Naive thymus-derived CD4-positive, alpha-beta T cell (primary cell): ENCODE results near the gene PHB1. TPM values are rescaled to one million over a fixed set of nuclear protein-coding genes. Genes with fewer than 3 reads are reported as not detected.
A peak's percentile ranks its signal among the peaks of the same experiment; 100 is the strongest.

Source experiments
- ATAC-seq: fragments of 150-1000 bp; cut with Tn5 transposase; 2 replicates; pipeline ENCODE4 v1.10.0; 2021; ENCODE audit warnings: mild to moderate bottlenecking, moderate library complexity
- CTCF ChIA-PET: fragments of 350-600 bp; sonication (Branson Sonifier 250); formaldehyde crosslinking; loops from one replicate; lab custom pipeline; 2021; ENCODE audit warnings: antibody characterized with exemption; lab: Charles Lee
- POLR2A ChIA-PET: fragments of 350-600 bp; sonication (Branson Sonifier 250); formaldehyde crosslinking; loops from one replicate; lab custom pipeline; 2021; ENCODE audit warnings: antibody characterized with exemption, inconsistent platforms; lab: Charles Lee
- DNase-seq, 9 donors: peaks; one replicate each; pipeline versions ENCODE4 v3.0.0 to v3.0.0-alpha.2; 2020 to 2022; ENCODE audit warnings: mixed read lengths in 1 of 9
- H3K27ac ChIP-seq: one replicate; pipeline ENCODE4 v1.7.0; 2013; ENCODE audit warnings: mild to moderate bottlenecking, low read depth, low read length, moderate library complexity
- H3K27me3 ChIP-seq, 2 donors: one replicate each; pipeline ENCODE4 v1.7.0; 2013; ENCODE audit warnings: low read length in 2 of 2, mild to moderate bottlenecking in 2 of 2, moderate library complexity in 2 of 2; ENCODE audit not compliant: control insufficient read depth in 2 of 2, insufficient read depth in 2 of 2
- H3K36me3 ChIP-seq, 3 experiments: 1 replicate in 2 of 3; 2 replicates in 1 of 3; pipeline ENCODE4 v1.7.0; 2013; ENCODE audit warnings: low read length in 3 of 3, mild to moderate bottlenecking in 3 of 3, moderate library complexity in 1 of 3; ENCODE audit not compliant: insufficient read depth in 3 of 3, control insufficient read depth in 2 of 3
- H3K4me1 ChIP-seq, 2 donors: one replicate each; pipeline ENCODE4 v1.7.0; 2013; ENCODE audit warnings: low read length in 2 of 2, mild to moderate bottlenecking in 2 of 2, moderate library complexity in 1 of 2; ENCODE audit not compliant: control insufficient read depth in 2 of 2, insufficient read depth in 2 of 2
- H3K4me3 ChIP-seq: 2 replicates; pipeline ENCODE4 v1.7.0; 2013; ENCODE audit warnings: mild to moderate bottlenecking, low read length
- H3K9me3 ChIP-seq, 3 experiments: 1 replicate in 2 of 3; 2 replicates in 1 of 3; pipeline ENCODE4 v1.7.0; 2013; ENCODE audit warnings: low read length in 3 of 3; ENCODE audit not compliant: control insufficient read depth in 2 of 3
- H3K27ac Mint-ChIP-seq, 9 donors: one replicate each; pipeline ENCODE4 v1.8.0; 2020 to 2022; ENCODE audit warnings: mixed read lengths in 9 of 9, mild to moderate bottlenecking in 8 of 9, moderate library complexity in 5 of 9, inconsistent platforms in 2 of 9
- H3K27me3 Mint-ChIP-seq, 5 donors: one replicate each; pipeline ENCODE4 v1.8.0; 2021 to 2022; ENCODE audit warnings: mixed read lengths in 5 of 5, mild to moderate bottlenecking in 1 of 5
- H3K36me3 Mint-ChIP-seq, 5 donors: one replicate each; pipeline ENCODE4 v1.8.0; 2020 to 2022; ENCODE audit warnings: mixed read lengths in 5 of 5, mild to moderate bottlenecking in 3 of 5, inconsistent platforms in 1 of 5
- H3K4me1 Mint-ChIP-seq, 7 donors: one replicate each; pipeline ENCODE4 v1.8.0; 2020 to 2022; ENCODE audit warnings: mixed read lengths in 7 of 7, mild to moderate bottlenecking in 3 of 7, inconsistent platforms in 1 of 7
- H3K4me3 Mint-ChIP-seq, 10 donors: one replicate each; pipeline ENCODE4 v1.8.0; 2020 to 2022; ENCODE audit warnings: mild to moderate bottlenecking in 10 of 10, mixed read lengths in 10 of 10, moderate library complexity in 6 of 10, inconsistent platforms in 2 of 10
- H3K9me3 Mint-ChIP-seq, 11 donors: one replicate each; pipeline ENCODE4 v1.8.0; 2020 to 2022; ENCODE audit warnings: mixed read lengths in 11 of 11, mild to moderate bottlenecking in 4 of 11, inconsistent platforms in 1 of 11, moderate library complexity in 1 of 11
- intact Hi-C, 2 donors: fragments of 100-400 bp; cut with micrococcal nuclease; formaldehyde crosslinking; loops; one replicate each; pipeline ENCODE4 v1.15.1; 2023
- polyA plus RNA-seq, 2 donors: library from polyadenylated mRNA; unstranded; fragments of 300-500 nt; fragmentation: Illumina TruSeq; gene quantifications; one replicate each; pipeline ENCODE4 v1.2.3, GENCODE V29; 2021
- total RNA-seq, 6 experiments: library from RNA in 5 of 6; stranded (reverse) in 5 of 6; gene quantifications; 1 replicate in 5 of 6; 2 replicates in 1 of 6; pipeline ENCODE4 v1.2.3 and lab custom pipeline; 2021 to 2026

PHB1 gene
- total and polyA plus RNA-seq, 7 experiments from 2014 or later, result 50.0 to 186 (median 65.3) TPM

GRCh38 chr17:49402706-49403105 is 12.0 kb downstream of the PHB1 start:
- Mint-ChIP-seq H3K27me3 (peaks cover 0 to 2% (median 0%) of the 10 kb centered on the region in 5 donors), H3K36me3 (peaks cover 10 to 47% (median 27%) of the 10 kb centered on the region in 5 donors), H3K4me1 (peaks cover 7 to 17% (median 13%) of the 10 kb centered on the region in 7 donors), H3K4me3 (no peak overlapping the region), H3K9me3 (no peaks in the 10 kb centered on the region), H3K27ac (no peak overlapping the region)
- intact Hi-C loops, result no loop called here
- Histone ChIP-seq H3K27ac (no peak overlapping the region), H3K9me3 (no peaks in the 10 kb centered on the region), H3K36me3 (peaks cover 0 to 59% (median 9%) of the 10 kb centered on the region in 3 experiments), H3K4me3 (no peak overlapping the region), H3K4me1 (peaks cover 0 to 14% of the 10 kb centered on the region in 2 donors), H3K27me3 (no peaks in the 10 kb centered on the region)
- POLR2A ChIA-PET, result no interaction called here
- CTCF ChIA-PET, result no interaction called here
- ATAC-seq, result no peak
- no peak for DNase-seq

GRCh38 chr17:49401971-49402611 is 12.6 kb downstream of the PHB1 start:
- H3K4me3 Mint-ChIP-seq, result no peak overlapping the region
- Histone ChIP-seq H3K27me3 (no peaks in the 10 kb centered on the region), H3K36me3 (peaks cover 0 to 54% (median 6%) of the 10 kb centered on the region in 3 experiments), H3K9me3 (no peaks in the 10 kb centered on the region), H3K27ac (no peak overlapping the region), H3K4me3 (no peak overlapping the region), H3K4me1 (peaks cover 0 to 14% of the 10 kb centered on the region in 2 donors)
- peaks cover 5 to 20% (median 13%) of the 10 kb centered on the region in 7 donors for H3K4me1 Mint-ChIP-seq
- peaks cover 10 to 43% (median 25%) of the 10 kb centered on the region in 5 donors for H3K36me3 Mint-ChIP-seq
- intact Hi-C loops, result no loop called here
- no peak overlapping the region for H3K27ac Mint-ChIP-seq
- peaks cover 0 to 4% (median 0%) of the 10 kb centered on the region in 5 donors for H3K27me3 Mint-ChIP-seq
- ChIA-PET CTCF (interaction anchor here (0.9 kb wide), 1 partner anchor 9 kb away, joined by 4 read pairs; no protein-coding TSS in a partner anchor), POLR2A (no interaction called here)
- no peak for ATAC-seq
- no peaks in the 10 kb centered on the region for H3K9me3 Mint-ChIP-seq
- no peak for DNase-seq

GRCh38 chr17:49399995-49400394 is 14.7 kb downstream of the PHB1 start:
- H3K27ac Mint-ChIP-seq, result no peak overlapping the region
- intact Hi-C loops, result no loop called here
- CTCF ChIA-PET, result interaction anchor here (0.7 to 6.0 kb wide), 6 partner anchors 10 to 88 kb away, joined by 3 to 51 read pairs (median 4); no protein-coding TSS in a partner anchor

GRCh38 chr17:49397586-49397985 is 17.1 kb downstream of the PHB1 start:
- intact Hi-C loops, result no loop called here
- Mint-ChIP-seq H3K27ac (no peak overlapping the region), H3K9me3 (no peaks in the 10 kb centered on the region), H3K36me3 (peaks cover 0 to 4% (median 0%) of the 10 kb centered on the region in 5 donors), H3K4me3 (no peak overlapping the region), H3K27me3 (peaks cover 0 to 4% (median 0%) of the 10 kb centered on the region in 5 donors), H3K4me1 (peaks cover 5 to 20% (median 16%) of the 10 kb centered on the region in 7 donors)
- Histone ChIP-seq H3K4me1 (peaks cover 4 to 5% of the 10 kb centered on the region in 2 donors), H3K36me3 (peaks cover 0 to 11% (median 0%) of the 10 kb centered on the region in 3 experiments), H3K27ac (no peak overlapping the region), H3K27me3 (no peaks in the 10 kb centered on the region), H3K4me3 (no peak overlapping the region), H3K9me3 (no peaks in the 10 kb centered on the region)
- ChIA-PET POLR2A (interaction anchor here (0.9 kb wide), 1 partner anchor 10 kb away, joined by 7 read pairs; no protein-coding TSS in a partner anchor), CTCF (interaction anchor here (0.9 to 6.0 kb wide), 6 partner anchors 11 to 107 kb away, joined by 3 to 51 read pairs (median 4); no protein-coding TSS in a partner anchor)
- no peak for ATAC-seq
- no peak for DNase-seq

More at GRCh38 chr17:49399995-49400394, 14.7 kb downstream of the PHB1 start:
- peaks cover 0 to 33% (median 0%) of the 10 kb centered on the region in 3 experiments for H3K36me3 ChIP-seq
- H3K4me1 ChIP-seq, result peaks cover 0 to 14% of the 10 kb centered on the region in 2 donors
- DNase-seq (no peak), ATAC-seq (no peak)
- no peak overlapping the region for H3K27ac ChIP-seq
- H3K36me3 Mint-ChIP-seq, result peaks cover 6 to 25% (median 11%) of the 10 kb centered on the region in 5 donors
- no peak overlapping the region for H3K4me3 Mint-ChIP-seq
- peaks cover 5 to 22% (median 15%) of the 10 kb centered on the region in 7 donors for H3K4me1 Mint-ChIP-seq
- H3K4me3 ChIP-seq, result no peak overlapping the region
- POLR2A ChIA-PET, result interaction anchor here (1.3 kb wide), 1 partner anchor 38 kb away, joined by 3 read pairs; the partner anchor contains the start of gene ZNF652
- H3K27me3 ChIP-seq, result no peaks in the 10 kb centered on the region
- no peaks in the 10 kb centered on the region for H3K9me3 ChIP-seq
- peaks cover 0 to 4% (median 0%) of the 10 kb centered on the region in 5 donors for H3K27me3 Mint-ChIP-seq
- no peaks in the 10 kb centered on the region for H3K9me3 Mint-ChIP-seq

- Histone ChIP-seq H3K9me3 (no peaks in the 10 kb centered on the region), H3K27ac (no peak overlapping the region), H3K36me3 (no peaks in the 10 kb centered on the region), H3K4me3 (no peak overlapping the region), H3K27me3 (no peaks in the 10 kb centered on the region), H3K4me1 (peaks cover 30 to 33% of the 10 kb centered on the region in 2 donors)
- H3K27ac Mint-ChIP-seq, result peak overlapping the region in 3 of 9 donors; percentile 0 to 66 (median 27)
- DNase-seq (no peak), ATAC-seq (no peak)
- ChIA-PET POLR2A (interaction anchor here (0.6 to 1.2 kb wide), 4 partner anchors 35 to 79 kb away, joined by 3 to 6 read pairs (median 3); no protein-coding TSS in a partner anchor), CTCF (interaction anchor here (0.6 to 2.6 kb wide), 5 partner anchors 18 to 79 kb away, joined by 3 to 13 read pairs (median 3); no protein-coding TSS in a partner anchor)
- intact Hi-C loops, result loop anchor here (1.0 to 2.0 kb wide), 3 partner anchors 25 to 166 kb away; no protein-coding TSS in a partner anchor
- H3K4me1 Mint-ChIP-seq, result peaks cover 23 to 44% (median 41%) of the 10 kb centered on the region in 7 donors
- no peaks in the 10 kb centered on the region for H3K36me3 Mint-ChIP-seq
- peak overlapping the region in 1 of 10 donors; percentile 20 for H3K4me3 Mint-ChIP-seq
- peaks cover 0 to 4% (median 0%) of the 10 kb centered on the region in 5 donors for H3K27me3 Mint-ChIP-seq
- no peaks in the 10 kb centered on the region for H3K9me3 Mint-ChIP-seq
Observed at GRCh38 chr17:49393491-49394255, 21.0 kb downstream of the PHB1 start.
